Upper lobe of left lung (tissue), 6 donors: ENCODE data around the gene ZFHX3. TPM values are rescaled to one million over a fixed set of nuclear protein-coding genes. Genes with fewer than 3 reads are reported as not detected.

Source experiments
- ATAC-seq, 2 donors: fragments of 200-7000 bp; cut with Tn5 transposase; one replicate each; pipeline ENCODE4 v1.9.1; 2022; ENCODE audit warnings: mild to moderate bottlenecking in 2 of 2, moderate library complexity in 2 of 2; ENCODE audit not compliant: low FRiP score in 2 of 2
- DNase-seq, 2 donors: peaks; one replicate each; pipeline ENCODE4 v3.0.0-alpha.2; 2019 to 2020
- H3K27ac ChIP-seq, 4 donors: fragments of 200-600 bp; sonication (generic); one replicate each; pipeline ENCODE4 v1.5.1; 2016 to 2019
- H3K27me3 ChIP-seq, 4 donors: fragments of 200-600 bp; sonication (generic); one replicate each; pipeline ENCODE4 v1.5.1; 2017 to 2019
- H3K36me3 ChIP-seq, 4 donors: fragments of 200-600 bp; sonication (generic); one replicate each; pipeline ENCODE4 v1.5.1; 2016 to 2019
- H3K4me1 ChIP-seq, 4 donors: fragments of 200-600 bp; sonication (generic); one replicate each; pipeline ENCODE4 v1.5.1; 2018 to 2019
- H3K4me3 ChIP-seq, 4 donors: fragments of 200-600 bp; sonication (generic); one replicate each; pipeline ENCODE4 v1.5.1; 2017 to 2019; ENCODE audit warnings: mild to moderate bottlenecking in 2 of 4, moderate library complexity in 1 of 4
- H3K9me3 ChIP-seq, 4 donors: fragments of 200-600 bp; sonication (generic); one replicate each; pipeline ENCODE4 v1.5.1; 2018 to 2019
- CTCF ChIP-seq, 6 experiments: fragments of 450-650 bp in 4 of 6; fragments of 200-600 bp in 2 of 6; sonication (generic) in 2 of 6; IDR thresholded peaks; one replicate each; pipeline ENCODE4 v1.5.1; 2016 to 2019; ENCODE audit warnings: antibody characterized with exemption in 6 of 6
- EP300 ChIP-seq, 4 donors: sonication (generic); formaldehyde crosslinking; IDR thresholded peaks; one replicate each; pipeline ENCODE4 v1.5.1; 2017; ENCODE audit warnings: antibody characterized with exemption in 4 of 4, control low read depth in 2 of 4
- POLR2A ChIP-seq, 4 donors: fragments of 450-650 bp; IDR thresholded peaks; one replicate each; pipeline ENCODE4 v1.5.1; 2016 to 2017; ENCODE audit warnings: antibody characterized with exemption in 4 of 4, mild to moderate bottlenecking in 2 of 4
- POLR2AphosphoS5 ChIP-seq, 2 donors: sonication (generic); formaldehyde crosslinking; IDR thresholded peaks; one replicate each; pipeline ENCODE4 v1.5.1; 2017; ENCODE audit warnings: antibody characterized with exemption in 2 of 2
- WGBS, 2 donors: methylation state at CpG; one replicate each; pipeline ENCODE4 v1.1.5; 2017 to 2018; 5-methylcytosine and 5-hydroxymethylcytosine counted together
- total RNA-seq, 6 donors: library from RNA; depleted of rRNA in 4 of 6; stranded (reverse); fragments of >200 nt in 4 of 6; gene quantifications; one replicate each; pipeline versions ENCODE4 v1.1.0 to v1.2.1, GENCODE V29; 2016 to 2021
- donor health status: DM: no; HTN: no; CAD: no; lungs with moderate emphysema.
- donor health status: DM: no; HTN: yes; CAD: no; lungs with severe emphysema.

The ZFHX3 gene
- total RNA-seq, 6 donors from 2014 or later, result 22.4 to 40.3 (median 27.0) TPM

- no peak for DNase-seq
- TF ChIP-seq POLR2A (IDR thresholded peaks at IDR 0.05), result no peak
- TF ChIP-seq EP300 (IDR thresholded peaks at IDR 0.05), result no peak
- TF ChIP-seq POLR2AphosphoS5 (IDR thresholded peaks at IDR 0.05), result no peak
- TF ChIP-seq CTCF (IDR thresholded peaks at IDR 0.05), result no peak
- WGBS, 2 donors, result 79 to 84% methylated on average over 12 to 21 of the region's 21 CpGs
- peak overlapping the region; percentile 2 to 64 (median 46) for H3K27ac ChIP-seq
- H3K9me3 ChIP-seq, result no peaks in the 10 kb centered on the region
- H3K27me3 ChIP-seq, result no peaks in the 10 kb centered on the region
- no peaks in the 10 kb centered on the region for H3K36me3 ChIP-seq
- H3K4me3 ChIP-seq, result no peak overlapping the region
- peaks cover 0 to 4% (median 1%) of the 10 kb centered on the region in 4 donors for H3K4me1 ChIP-seq
- ATAC-seq, result peak in 1 of 2 donors; percentile 24
Measured at GRCh38 chr16:72858665-72859493, 189.0 kb downstream of the ZFHX3 start.

GRCh38 chr16:72857834-72858664 lies 189.9 kb downstream of the ZFHX3 start:
- Histone ChIP-seq H3K36me3 (no peaks in the 10 kb centered on the region), H3K4me1 (peaks cover 0 to 10% (median 2%) of the 10 kb centered on the region in 4 donors), H3K27ac (peak overlapping the region in 3 of 4 donors; percentile 2 to 64 (median 53)), H3K4me3 (no peak overlapping the region), H3K27me3 (no peaks in the 10 kb centered on the region), H3K9me3 (no peaks in the 10 kb centered on the region)
- DNase-seq (no peak), ATAC-seq (no peak)
- WGBS, 2 donors, result 84% methylated on average over 14 of the region's 14 CpGs
- no peak for TF ChIP-seq EP300 (IDR thresholded peaks at IDR 0.05)
- TF ChIP-seq POLR2A (IDR thresholded peaks at IDR 0.05), result no peak
- no peak for TF ChIP-seq CTCF (IDR thresholded peaks at IDR 0.05)
- TF ChIP-seq POLR2AphosphoS5 (IDR thresholded peaks at IDR 0.05), result no peak

- ATAC-seq, result no peak
- peaks cover 0 to 11% (median 2%) of the 10 kb centered on the region in 4 donors for H3K4me1 ChIP-seq
- H3K27ac ChIP-seq, result no peak overlapping the region
- WGBS, 2 donors, result 72 to 92% methylated on average over 1 of the region's 1 CpG
- no peak for DNase-seq
- TF ChIP-seq EP300 (IDR thresholded peaks at IDR 0.05), result no peak
- TF ChIP-seq CTCF (IDR thresholded peaks at IDR 0.05), result peak in 1 of 6 experiments; percentile 20
- TF ChIP-seq POLR2AphosphoS5 (IDR thresholded peaks at IDR 0.05), result no peak
- no peaks in the 10 kb centered on the region for H3K9me3 ChIP-seq
- no peaks in the 10 kb centered on the region for H3K27me3 ChIP-seq
- no peak overlapping the region for H3K4me3 ChIP-seq
- no peaks in the 10 kb centered on the region for H3K36me3 ChIP-seq
Measured at GRCh38 chr16:72856797-72857196, 191.1 kb downstream of the ZFHX3 start.

GRCh38 chr16:72854267-72854959 lies 193.5 kb downstream of the ZFHX3 start:
- H3K4me1 ChIP-seq, result peaks cover 1 to 11% (median 9%) of the 10 kb centered on the region in 4 donors
- no peaks in the 10 kb centered on the region for H3K9me3 ChIP-seq
- 75 to 77% methylated on average over 11 of the region's 11 CpGs for WGBS, 2 donors
- no peak for TF ChIP-seq EP300 (IDR thresholded peaks at IDR 0.05)
- TF ChIP-seq CTCF (IDR thresholded peaks at IDR 0.05), result no peak
- no peak for TF ChIP-seq POLR2AphosphoS5 (IDR thresholded peaks at IDR 0.05)
- no peak for TF ChIP-seq POLR2A (IDR thresholded peaks at IDR 0.05)
- DNase-seq (no peak), ATAC-seq (no peak)
- no peaks in the 10 kb centered on the region for H3K27me3 ChIP-seq
- H3K4me3 ChIP-seq, result no peak overlapping the region
- no peaks in the 10 kb centered on the region for H3K36me3 ChIP-seq
- no peak overlapping the region for H3K27ac ChIP-seq
